DOHH2 (cell line): Measurements from ENCODE around the gene KDSR.

Experiments used
- H3F3A ChIP-seq: fragments of 200-600 bp; sonication (generic), shearing (Covaris generic); 2 replicates; pipeline ENCODE4 v1.6.0; 2016; ENCODE audit warnings: antibody characterized with exemption, mild to moderate bottlenecking; ENCODE audit not compliant: control insufficient read depth, insufficient read depth
- H3K27ac ChIP-seq: fragments of 200-600 bp; sonication (generic); 2 replicates; pipeline ENCODE4 v1.5.1; 2014; ENCODE audit warnings: low read depth, mild to moderate bottlenecking, low read length, moderate library complexity
- H3K27me3 ChIP-seq: fragments of 200-600 bp; sonication (generic); 2 replicates; pipeline ENCODE4 v1.6.1; 2014; ENCODE audit warnings: mild to moderate bottlenecking, low read length, mixed read lengths; ENCODE audit not compliant: control insufficient read depth
- H3K36me3 ChIP-seq: fragments of 200-600 bp; sonication (generic); 2 replicates; pipeline ENCODE4 v1.6.1; 2014; ENCODE audit warnings: mild to moderate bottlenecking, low read length, moderate library complexity, mixed read lengths; ENCODE audit not compliant: control insufficient read depth
- H3K4me1 ChIP-seq: fragments of 200-600 bp; sonication (generic); 2 replicates; pipeline ENCODE4 v1.6.1; 2014; ENCODE audit warnings: mild to moderate bottlenecking, low read length, mixed read lengths; ENCODE audit not compliant: control insufficient read depth
- H3K4me2 ChIP-seq: fragments of 200-600 bp; sonication (generic); 2 replicates; pipeline ENCODE4 v1.6.0; 2014; ENCODE audit warnings: mild to moderate bottlenecking, low read length, moderate library complexity
- H3K4me3 ChIP-seq: fragments of 200-600 bp; sonication (generic); 2 replicates; pipeline ENCODE4 v1.5.1; 2014; ENCODE audit warnings: mild to moderate bottlenecking, low read length, mixed read lengths
- H3K79me2 ChIP-seq: fragments of 200-600 bp; sonication (generic); 2 replicates; pipeline ENCODE4 v1.6.1; 2014; ENCODE audit warnings: mild to moderate bottlenecking, low read length, mixed read lengths; ENCODE audit not compliant: control insufficient read depth
- H3K9me2 ChIP-seq: fragments of 200-600 bp; sonication (generic); replicated peaks from 2 replicates; pipeline ENCODE4 v1.6.1; 2014; ENCODE audit warnings: mild to moderate bottlenecking, low read length, mixed read lengths; ENCODE audit not compliant: control insufficient read depth
- H3K9me3 ChIP-seq: fragments of 200-600 bp; sonication (generic); 2 replicates; pipeline ENCODE4 v1.6.1; 2014; ENCODE audit warnings: antibody characterized with exemption, low read length, mixed read lengths; ENCODE audit not compliant: control insufficient read depth, insufficient read depth
- H4K20me1 ChIP-seq: fragments of 200-600 bp; sonication (generic); 2 replicates; pipeline ENCODE4 v1.6.0; 2014; ENCODE audit warnings: low read depth, mild to moderate bottlenecking, antibody characterized with exemption, low read length, moderate library complexity; ENCODE audit not compliant: control insufficient read depth, insufficient read depth
- EZH2phosphoT487 ChIP-seq: fragments of 200-600 bp; sonication (generic); IDR thresholded peaks from 2 replicates; pipeline ENCODE4 v1.6.1; 2017; ENCODE audit warnings: borderline replicate concordance, mild to moderate bottlenecking, antibody characterized with exemption, low read length, moderate library complexity, mixed read lengths
- TF ChIP-seq, protein P1 (sequence below): fragments of 200-600 bp; sonication (generic); IDR thresholded peaks from one replicate; pipeline ENCODE4 v1.5.1; 2014; ENCODE audit warnings: antibody characterized with exemption, mild to moderate bottlenecking, low read depth, low read length; ENCODE audit not compliant: poor library complexity, severe bottlenecking

Gene KDSR

GRCh38 chr18:63318889-63319382, 48.1 kb downstream of the KDSR start:
- TF ChIP-seq EZH2phosphoT487: no peak
- TF ChIP-seq, protein P1, sequence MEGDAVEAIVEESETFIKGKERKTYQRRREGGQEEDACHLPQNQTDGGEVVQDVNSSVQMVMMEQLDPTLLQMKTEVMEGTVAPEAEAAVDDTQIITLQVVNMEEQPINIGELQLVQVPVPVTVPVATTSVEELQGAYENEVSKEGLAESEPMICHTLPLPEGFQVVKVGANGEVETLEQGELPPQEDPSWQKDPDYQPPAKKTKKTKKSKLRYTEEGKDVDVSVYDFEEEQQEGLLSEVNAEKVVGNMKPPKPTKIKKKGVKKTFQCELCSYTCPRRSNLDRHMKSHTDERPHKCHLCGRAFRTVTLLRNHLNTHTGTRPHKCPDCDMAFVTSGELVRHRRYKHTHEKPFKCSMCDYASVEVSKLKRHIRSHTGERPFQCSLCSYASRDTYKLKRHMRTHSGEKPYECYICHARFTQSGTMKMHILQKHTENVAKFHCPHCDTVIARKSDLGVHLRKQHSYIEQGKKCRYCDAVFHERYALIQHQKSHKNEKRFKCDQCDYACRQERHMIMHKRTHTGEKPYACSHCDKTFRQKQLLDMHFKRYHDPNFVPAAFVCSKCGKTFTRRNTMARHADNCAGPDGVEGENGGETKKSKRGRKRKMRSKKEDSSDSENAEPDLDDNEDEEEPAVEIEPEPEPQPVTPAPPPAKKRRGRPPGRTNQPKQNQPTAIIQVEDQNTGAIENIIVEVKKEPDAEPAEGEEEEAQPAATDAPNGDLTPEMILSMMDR: no peak
- Histone ChIP-seq H3K27me3 (peaks cover 25% of the 10 kb centered on the region), H3K27ac (peak overlapping the region; percentile 82), H3K79me2 (peaks cover 65% of the 10 kb centered on the region), H3K9me2 (no peaks in the 10 kb centered on the region), H4K20me1 (peaks cover 26% of the 10 kb centered on the region; the same call in 1 of the 2 replicates), H3K9me3 (no peaks in the 10 kb centered on the region), H3K4me3 (peak overlapping the region; percentile 74), H3F3A (peaks cover 20% of the 10 kb centered on the region), H3K36me3 (peaks cover 57% of the 10 kb centered on the region), H3K4me1 (peaks cover 36% of the 10 kb centered on the region), H3K4me2 (peak overlapping the region; percentile 62)

- Histone ChIP-seq H3K79me2 (peaks cover 72% of the 10 kb centered on the region), H3F3A (peaks cover 20% of the 10 kb centered on the region), H3K4me2 (peak overlapping the region; percentile 62), H3K4me3 (peak overlapping the region; percentile 74), H3K27ac (peak overlapping the region; percentile 82), H3K4me1 (peaks cover 39% of the 10 kb centered on the region), H3K36me3 (peaks cover 64% of the 10 kb centered on the region), H3K9me3 (no peaks in the 10 kb centered on the region), H3K27me3 (peaks cover 25% of the 10 kb centered on the region), H3K9me2 (no peaks in the 10 kb centered on the region), H4K20me1 (peaks cover 30% of the 10 kb centered on the region; the same call in 1 of the 2 replicates)
- TF ChIP-seq, protein P1: peak; percentile 89
- no peak for TF ChIP-seq EZH2phosphoT487
Observed at GRCh38 chr18:63317982-63318888, 48.8 kb downstream of the KDSR start.

- Histone ChIP-seq H3K36me3 (peaks cover 71% of the 10 kb centered on the region), H3K27ac (peak overlapping the region; percentile 82), H3K79me2 (peaks cover 79% of the 10 kb centered on the region), H3K27me3 (peaks cover 27% of the 10 kb centered on the region), H3K4me2 (peak overlapping the region; percentile 62), H3K4me1 (peaks cover 39% of the 10 kb centered on the region), H3K4me3 (peak overlapping the region; percentile 74), H3F3A (peaks cover 22% of the 10 kb centered on the region), H4K20me1 (peaks cover 30% of the 10 kb centered on the region; the same call in 1 of the 2 replicates), H3K9me2 (no peaks in the 10 kb centered on the region), H3K9me3 (no peaks in the 10 kb centered on the region)
- no peak for TF ChIP-seq EZH2phosphoT487
- TF ChIP-seq, protein P1: no peak
Observed at GRCh38 chr18:63317556-63317946, 49.5 kb downstream of the KDSR start.
